ENCODE data around the gene CCDC3. TPM values are rescaled to one million over a fixed set of nuclear protein-coding genes. Genes with fewer than 3 reads are reported as not detected.

The CCDC3 gene
- total and polyA plus RNA-seq, 2 of the 8 experiments (the other 6 are each of a cell fraction or from before 2014, with no cell fraction given): 3.4 to 3.7 TPM

GRCh38 chr10:12875100-12875499 is 126.4 kb downstream of the CCDC3 start (continued):
- TF ChIP-seq CHD7 (IDR thresholded peaks at IDR 0.05; ENCODE audit: insufficient replicate concordance, low read length): no peak
- TF ChIP-seq ZNF274 (IDR thresholded peaks at IDR 0.05; ENCODE audit: borderline replicate concordance, extremely low read depth, low read length): no peak
- TF ChIP-seq KDM1A (IDR thresholded peaks at IDR 0.05; ENCODE audit: borderline replicate concordance, low read length): no peak
- TF ChIP-seq CHD2 (IDR thresholded peaks at IDR 0.05; ENCODE audit: low read length): no peak
- no peak for TF ChIP-seq ATF2 (IDR thresholded peaks at IDR 0.05; ENCODE audit: low read length)
- TF ChIP-seq BCL11A (IDR thresholded peaks at IDR 0.05; ENCODE audit: low read depth in 2 of 2, low read length in 2 of 2): no peak
- TF ChIP-seq SUZ12 (IDR thresholded peaks at IDR 0.05; ENCODE audit: low read length): no peak

All from H1 (cell line).